DND-41 (cell line): ENCODE results near the gene NEUROG1.
"Not testable (repeated sequence)": the region's sequence is repeated elsewhere in the genome, so short reads cannot be mapped to it uniquely, and the experiment has no call there.

Experiments
- ATAC-seq: fragments of 200-7000 bp; cut with Tn5 transposase; 3 replicates; pipeline ENCODE4 v1.9.1; 2021; ENCODE audit warnings: low read depth; ENCODE audit not compliant: insufficient read depth
- DNase-seq: peaks from one replicate; pipeline ENCODE4 v3.0.0-alpha.2; 2020
- H2AFZ ChIP-seq: 2 replicates; pipeline ENCODE4 v1.6.0; 2012; ENCODE audit warnings: low read depth, low read length
- H3K27ac ChIP-seq: 2 replicates; pipeline ENCODE4 v1.5.1; 2012; ENCODE audit warnings: low read length, inconsistent platforms
- H3K27me3 ChIP-seq: fragments of 200-600 bp; sonication (generic); 2 replicates; pipeline ENCODE4 v1.6.0; 2012; ENCODE audit warnings: low read length, mild to moderate bottlenecking, inconsistent platforms; ENCODE audit not compliant: insufficient read depth, poor library complexity
- H3K36me3 ChIP-seq: 2 replicates; pipeline ENCODE4 v1.5.1; 2012; ENCODE audit warnings: low read length, inconsistent platforms; ENCODE audit not compliant: insufficient read depth
- H3K4me1 ChIP-seq: 2 replicates; pipeline ENCODE4 v1.5.1; 2012; ENCODE audit warnings: mild to moderate bottlenecking, low read length; ENCODE audit not compliant: insufficient read depth
- H3K4me2 ChIP-seq: 2 replicates; pipeline ENCODE4 v1.6.0; 2012; ENCODE audit warnings: mild to moderate bottlenecking, moderate library complexity, low read length, inconsistent platforms; ENCODE audit not compliant: insufficient read depth
- H3K4me3 ChIP-seq, 2 experiments: fragments of 200-600 bp in 1 of 2; shearing (Covaris generic) in 1 of 2; 2 replicates each; pipeline ENCODE4 v1.5.1; 2012 to 2016; ENCODE audit warnings: inconsistent platforms in 2 of 2, low read length in 2 of 2, mild to moderate bottlenecking in 2 of 2, low read depth in 1 of 2, moderate library complexity in 1 of 2
- H3K79me2 ChIP-seq: 2 replicates; pipeline ENCODE4 v1.6.0; 2012; ENCODE audit warnings: low read length, inconsistent platforms; ENCODE audit not compliant: insufficient read depth
- H3K9ac ChIP-seq: 2 replicates; pipeline ENCODE4 v1.6.0; 2012; ENCODE audit warnings: low read depth, mild to moderate bottlenecking, inconsistent platforms, low read length, moderate library complexity
- H3K9me3 ChIP-seq: 2 replicates; pipeline ENCODE4 v1.5.1; 2012; ENCODE audit warnings: low read length, moderate library complexity, mild to moderate bottlenecking, inconsistent platforms; ENCODE audit not compliant: insufficient read depth, severe bottlenecking
- H4K20me1 ChIP-seq: 2 replicates; pipeline ENCODE4 v1.6.0; 2012; ENCODE audit warnings: low read length; ENCODE audit not compliant: insufficient read depth
- CTCF ChIP-seq: IDR thresholded peaks from 2 replicates; pipeline ENCODE4 v1.5.1; 2012; ENCODE audit warnings: borderline replicate concordance, low read length, moderate library complexity, mild to moderate bottlenecking; ENCODE audit not compliant: poor library complexity, severe bottlenecking; ENCODE audit errors: extremely low read depth
- EZH2 ChIP-seq: IDR thresholded peaks from 3 replicates; pipeline ENCODE4 v1.6.1; 2012; ENCODE audit warnings: borderline replicate concordance, low read depth, mild to moderate bottlenecking, moderate library complexity, low read length, inconsistent platforms; ENCODE audit not compliant: severe bottlenecking

The NEUROG1 gene

DNA sequence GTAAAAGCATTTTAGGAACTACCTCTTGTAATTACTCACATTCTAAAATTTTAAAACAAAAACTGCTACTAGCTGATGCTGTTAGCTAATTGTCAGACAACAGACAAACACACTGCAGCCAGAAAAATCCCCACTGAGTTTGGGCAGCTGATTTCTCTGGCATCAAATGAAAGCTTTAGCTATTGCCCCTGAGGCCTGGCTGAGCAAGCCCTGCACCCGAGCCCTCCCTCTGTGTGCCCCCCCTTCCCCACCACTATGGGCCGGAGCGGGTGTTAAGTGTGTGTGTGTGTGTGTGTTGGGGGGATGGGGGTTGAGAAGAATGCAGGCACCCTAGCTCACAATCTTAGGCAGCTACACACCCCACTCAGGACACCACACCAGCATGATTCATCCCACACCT is 2.4 kb downstream of the NEUROG1 start:
- H3K9me3 ChIP-seq, result no peaks in the 10 kb centered on the region
- no peak for DNase-seq
- H3K4me3 ChIP-seq, result no peak overlapping the region

DNA sequence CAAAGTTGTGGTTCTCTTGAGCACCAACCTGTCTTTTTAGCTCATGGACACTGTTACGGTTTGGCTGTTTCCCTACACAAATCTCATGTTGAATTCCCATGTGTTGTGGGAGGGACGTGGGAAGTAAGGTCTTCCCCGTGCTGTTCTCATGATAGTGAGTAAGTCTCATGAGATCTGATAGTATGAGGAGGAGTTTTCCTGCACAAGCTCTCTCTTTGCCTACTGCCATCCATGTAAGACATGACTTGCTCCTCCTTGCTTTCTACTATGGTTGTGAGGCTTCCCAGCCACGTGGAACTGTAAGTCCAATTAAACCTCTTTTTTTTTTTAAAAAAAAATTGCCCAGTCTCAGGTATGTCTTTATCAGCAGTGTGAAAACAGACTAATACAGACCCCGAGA is 6.2 kb downstream of the NEUROG1 start:
- H2AFZ ChIP-seq, ATAC-seq, H3K27ac ChIP-seq, H3K79me2 ChIP-seq, H3K9me3 ChIP-seq, H4K20me1 ChIP-seq, H3K9ac ChIP-seq, DNase-seq, H3K4me3 ChIP-seq, H3K4me1 ChIP-seq, H3K36me3 ChIP-seq, H3K4me2 ChIP-seq: not testable (repeated sequence)
- peaks cover 15% of the 10 kb centered on the region for H3K27me3 ChIP-seq

More for the DNA sequence above, 2.4 kb downstream of the NEUROG1 start:
- Histone ChIP-seq H3K36me3 (no peaks in the 10 kb centered on the region), H3K4me1 (no peaks in the 10 kb centered on the region), H3K79me2 (no peaks in the 10 kb centered on the region), H3K4me2 (no peak overlapping the region), H3K27ac (no peak overlapping the region), H2AFZ (no peak overlapping the region), H3K9ac (no peak overlapping the region), H4K20me1 (no peaks in the 10 kb centered on the region), H3K27me3 (peaks cover 9% of the 10 kb centered on the region)
- ATAC-seq, result no peak
- TF ChIP-seq CTCF (no peak), EZH2 (no peak)

DNA sequence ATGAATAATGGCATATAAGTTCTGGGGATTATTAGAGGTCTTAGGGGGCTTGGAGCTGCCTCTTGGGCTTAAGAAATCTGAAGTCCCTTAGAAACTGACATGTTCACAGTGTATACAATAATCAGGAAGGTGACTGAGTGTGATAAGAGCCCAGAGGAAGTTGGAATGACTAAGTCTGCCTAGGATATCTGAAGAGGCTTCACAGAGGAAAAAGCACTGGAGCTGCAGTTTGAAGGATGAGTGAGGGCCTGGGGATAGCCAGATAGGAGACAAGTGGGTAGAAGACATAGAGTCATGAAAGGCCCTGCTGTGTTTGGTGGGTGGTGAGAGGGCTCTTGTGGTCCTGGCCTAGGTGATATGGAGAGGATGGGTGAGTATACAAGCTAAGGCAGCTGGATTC is 8.8 kb downstream of the NEUROG1 start:
- TF ChIP-seq EZH2 (no peak), CTCF (no peak)
- Histone ChIP-seq H3K4me1 (no peaks in the 10 kb centered on the region), H3K4me2 (no peak overlapping the region), H3K36me3 (no peaks in the 10 kb centered on the region), H3K79me2 (no peaks in the 10 kb centered on the region), H2AFZ (no peak overlapping the region), H3K9me3 (peaks cover 4% of the 10 kb centered on the region), H3K9ac (no peak overlapping the region), H3K27me3 (peaks cover 9% of the 10 kb centered on the region), H4K20me1 (no peaks in the 10 kb centered on the region), H3K4me3 (no peak overlapping the region), H3K27ac (no peak overlapping the region)
- ATAC-seq (no peak), DNase-seq (no peak)

- no peak overlapping the region for H3K4me3 ChIP-seq
- H3K4me2 ChIP-seq, result no peak overlapping the region
- no peaks in the 10 kb centered on the region for H4K20me1 ChIP-seq
- no peaks in the 10 kb centered on the region for H3K4me1 ChIP-seq
- peaks cover 7% of the 10 kb centered on the region for H3K9me3 ChIP-seq
- TF ChIP-seq EZH2 (no peak), CTCF (no peak)
- ATAC-seq (no peak), DNase-seq (no peak)
- H3K36me3 ChIP-seq, result no peaks in the 10 kb centered on the region
- no peak overlapping the region for H3K27ac ChIP-seq
- H3K79me2 ChIP-seq, result no peaks in the 10 kb centered on the region
- H2AFZ ChIP-seq, result no peak overlapping the region
- peaks cover 6% of the 10 kb centered on the region for H3K27me3 ChIP-seq
- H3K9ac ChIP-seq, result no peak overlapping the region
Observed at GRCh38 chr5:135521964-135522363, 13.8 kb downstream of the NEUROG1 start.
